Endothelial cell (in vitro differentiated cells): ENCODE data around the gene GPN2. TPM values are rescaled to one million over a fixed set of nuclear protein-coding genes. Genes with fewer than 3 reads are reported as not detected.

Experiments
- DNase-seq: peaks from one replicate; pipeline ENCODE4 v3.0.0; 2021; ENCODE audit warnings: low spot score
- H3K27ac Mint-ChIP-seq: one replicate; pipeline ENCODE4 v1.8.0; 2021; ENCODE audit warnings: mixed read lengths, inconsistent platforms; ENCODE audit not compliant: unreplicated experiment
- H3K27me3 Mint-ChIP-seq: one replicate; pipeline ENCODE4 v1.8.0; 2021; ENCODE audit warnings: mild to moderate bottlenecking, moderate library complexity, mixed read lengths, inconsistent platforms; ENCODE audit not compliant: unreplicated experiment
- H3K36me3 Mint-ChIP-seq: one replicate; pipeline ENCODE4 v1.8.0; 2021; ENCODE audit warnings: mild to moderate bottlenecking, low read depth, mixed read lengths, inconsistent platforms; ENCODE audit not compliant: unreplicated experiment
- H3K4me1 Mint-ChIP-seq: one replicate; pipeline ENCODE4 v1.8.0; 2021; ENCODE audit warnings: mild to moderate bottlenecking, mixed read lengths, inconsistent platforms; ENCODE audit not compliant: unreplicated experiment
- H3K4me3 Mint-ChIP-seq: one replicate; pipeline ENCODE4 v1.8.0; 2021; ENCODE audit warnings: mild to moderate bottlenecking, mixed read lengths, inconsistent platforms; ENCODE audit not compliant: unreplicated experiment
- H3K9me3 Mint-ChIP-seq: one replicate; pipeline ENCODE4 v1.8.0; 2021; ENCODE audit warnings: mixed read lengths, inconsistent platforms; ENCODE audit not compliant: unreplicated experiment
- total RNA-seq: library from RNA; stranded (reverse); fragmentation: NEBNext Ultra II Directional; extraction: Animal tissue kit (Norgen Biotek cat#: 25700); gene quantifications from one replicate; pipeline ENCODE4 v1.2.1, GENCODE V29; 2021; ENCODE audit not compliant: unreplicated experiment
- TF ChIP-seq, protein P1 (sequence below): fragments of 200-600 bp; sonication (generic); IDR thresholded peaks from one replicate; pipeline ENCODE4 v1.5.0; 2021; ENCODE audit warnings: antibody characterized with exemption; ENCODE audit not compliant: unreplicated experiment

GPN2 gene
- total RNA-seq, 1 donor from 2014 or later, result 31.4 TPM

DNA sequence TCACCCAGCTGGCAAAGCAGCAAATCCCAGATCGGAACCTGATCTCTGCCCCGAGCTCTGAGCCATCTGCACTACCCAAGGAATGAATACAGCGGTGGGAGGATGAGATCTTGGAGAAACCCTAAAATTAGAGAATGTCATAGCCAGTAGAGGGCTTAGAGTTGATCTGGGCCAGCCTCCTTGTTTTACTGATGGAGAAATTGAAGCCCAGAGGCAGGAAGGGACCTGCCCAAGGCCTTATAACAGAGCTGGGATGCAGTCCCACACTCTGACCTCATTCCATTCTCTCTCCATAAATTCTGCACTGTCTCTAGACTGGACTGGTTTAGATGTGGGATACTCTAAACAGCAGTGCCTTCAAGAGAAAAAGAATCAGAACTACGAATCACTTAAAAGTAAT lies 31.9 kb downstream of the GPN2 start:
- H3K27ac Mint-ChIP-seq, result no peak overlapping the region
- H3K9me3 Mint-ChIP-seq, result no peaks in the 10 kb centered on the region
- H3K4me3 Mint-ChIP-seq, result no peak overlapping the region
- no peak for DNase-seq
- no peaks in the 10 kb centered on the region for H3K4me1 Mint-ChIP-seq
- TF ChIP-seq, protein P1, sequence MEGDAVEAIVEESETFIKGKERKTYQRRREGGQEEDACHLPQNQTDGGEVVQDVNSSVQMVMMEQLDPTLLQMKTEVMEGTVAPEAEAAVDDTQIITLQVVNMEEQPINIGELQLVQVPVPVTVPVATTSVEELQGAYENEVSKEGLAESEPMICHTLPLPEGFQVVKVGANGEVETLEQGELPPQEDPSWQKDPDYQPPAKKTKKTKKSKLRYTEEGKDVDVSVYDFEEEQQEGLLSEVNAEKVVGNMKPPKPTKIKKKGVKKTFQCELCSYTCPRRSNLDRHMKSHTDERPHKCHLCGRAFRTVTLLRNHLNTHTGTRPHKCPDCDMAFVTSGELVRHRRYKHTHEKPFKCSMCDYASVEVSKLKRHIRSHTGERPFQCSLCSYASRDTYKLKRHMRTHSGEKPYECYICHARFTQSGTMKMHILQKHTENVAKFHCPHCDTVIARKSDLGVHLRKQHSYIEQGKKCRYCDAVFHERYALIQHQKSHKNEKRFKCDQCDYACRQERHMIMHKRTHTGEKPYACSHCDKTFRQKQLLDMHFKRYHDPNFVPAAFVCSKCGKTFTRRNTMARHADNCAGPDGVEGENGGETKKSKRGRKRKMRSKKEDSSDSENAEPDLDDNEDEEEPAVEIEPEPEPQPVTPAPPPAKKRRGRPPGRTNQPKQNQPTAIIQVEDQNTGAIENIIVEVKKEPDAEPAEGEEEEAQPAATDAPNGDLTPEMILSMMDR, result no peak
- H3K27me3 Mint-ChIP-seq, result peaks cover 11% of the 10 kb centered on the region
- peaks cover 7% of the 10 kb centered on the region for H3K36me3 Mint-ChIP-seq

DNA sequence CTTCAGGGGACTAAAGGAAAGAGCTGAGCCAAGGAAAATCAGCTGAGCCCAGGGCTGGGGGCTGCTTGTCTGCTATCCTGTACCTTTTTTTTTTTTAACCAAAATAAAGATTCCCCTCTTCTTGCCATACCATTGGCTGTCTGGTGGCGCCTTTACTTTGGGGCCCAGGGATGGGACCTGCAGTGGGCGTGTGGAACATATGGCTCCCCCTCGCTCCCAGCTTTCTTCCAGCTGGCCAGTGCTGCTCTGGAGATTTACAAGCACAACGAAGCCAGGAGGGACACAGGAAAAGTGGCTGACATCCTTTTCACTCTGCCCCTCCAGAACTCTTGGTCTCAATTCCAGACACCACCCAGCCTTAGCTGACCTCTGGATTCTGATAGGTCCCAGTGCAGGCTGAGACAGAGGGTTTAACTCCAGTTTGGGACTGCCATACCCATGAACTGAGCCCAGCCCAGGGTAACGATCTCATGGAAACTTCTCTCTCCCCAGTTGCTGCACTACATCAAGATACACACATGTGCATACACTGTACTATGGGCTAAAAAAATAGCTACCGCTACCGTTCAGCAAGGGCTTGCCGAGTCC lies 32.5 kb downstream of the GPN2 start:
- H3K9me3 Mint-ChIP-seq, result no peaks in the 10 kb centered on the region
- H3K4me1 Mint-ChIP-seq, result no peaks in the 10 kb centered on the region
- peaks cover 11% of the 10 kb centered on the region for H3K27me3 Mint-ChIP-seq
- DNase-seq, result no peak
- H3K4me3 Mint-ChIP-seq, result no peak overlapping the region
- no peak overlapping the region for H3K27ac Mint-ChIP-seq
- TF ChIP-seq, protein P1, result no peak
- peaks cover 7% of the 10 kb centered on the region for H3K36me3 Mint-ChIP-seq

DNA sequence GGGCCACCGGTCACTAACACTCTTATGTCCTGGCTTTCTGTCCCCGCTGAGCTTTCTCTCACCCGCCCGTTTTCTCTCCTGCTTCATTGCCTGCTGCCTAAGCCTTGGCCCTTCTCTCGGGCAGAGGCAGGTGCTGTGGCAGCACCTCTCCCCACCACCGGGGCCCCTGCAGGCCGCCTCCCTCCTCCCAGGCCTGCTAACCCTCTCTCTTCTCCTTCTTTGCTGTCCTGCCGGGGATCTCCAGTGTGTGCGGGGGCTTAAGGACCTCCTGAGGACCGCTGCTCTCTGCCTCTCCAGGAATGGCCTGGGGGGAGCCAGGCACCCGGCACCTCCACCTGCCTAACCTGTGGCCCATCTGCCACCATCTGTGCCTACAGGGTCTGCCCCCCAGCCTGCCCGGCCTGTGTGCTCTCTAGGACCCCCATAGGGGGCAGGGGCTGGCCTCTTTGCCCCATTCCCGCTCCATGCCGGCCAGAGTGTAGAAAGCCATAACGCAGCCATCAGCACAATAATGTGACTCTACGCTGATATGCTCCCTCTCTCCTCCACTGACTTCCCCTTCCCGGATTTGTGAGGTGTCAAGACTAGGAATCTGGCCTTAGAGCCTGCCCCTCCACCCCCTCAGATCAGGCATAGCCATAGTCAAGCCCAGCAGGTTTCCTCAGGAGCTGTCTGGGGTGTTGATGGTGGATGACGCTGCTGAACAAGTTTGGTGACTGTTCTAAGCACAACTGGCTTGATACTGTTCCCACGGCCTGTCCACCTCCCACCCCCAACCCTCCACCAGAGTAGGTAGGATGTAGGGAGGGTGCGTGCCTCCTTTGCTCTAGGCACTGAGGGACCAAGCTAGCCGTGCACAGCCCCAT lies 33.2 kb downstream of the GPN2 start:
- Mint-ChIP-seq H3K27ac (no peak overlapping the region), H3K36me3 (peaks cover 14% of the 10 kb centered on the region)

DNA sequence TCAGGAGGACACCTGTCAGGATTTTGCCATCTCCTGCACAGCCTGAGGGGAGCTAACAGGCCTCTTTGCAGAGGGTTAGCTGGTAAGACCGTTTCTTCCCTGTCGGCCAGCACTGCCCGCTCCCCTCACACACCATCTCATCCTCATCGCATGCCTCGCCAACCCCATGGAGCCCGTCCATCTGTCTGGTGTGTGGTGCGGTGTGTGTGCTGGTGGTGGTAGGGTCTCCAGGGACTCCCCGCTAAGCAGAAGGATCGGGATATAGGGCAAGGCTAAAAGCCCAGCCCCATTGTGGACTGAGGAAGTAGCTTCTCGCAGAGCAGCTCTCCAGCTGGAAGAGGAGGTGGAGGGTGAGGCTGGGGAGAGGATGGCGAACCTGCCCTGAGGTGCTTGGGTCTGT lies 33.9 kb downstream of the GPN2 start:
- Mint-ChIP-seq H3K4me1 (no peaks in the 10 kb centered on the region), H3K27ac (no peak overlapping the region)
- no peak for DNase-seq

More for the DNA sequence above, 33.2 kb downstream of the GPN2 start:
- Mint-ChIP-seq H3K27me3 (peaks cover 9% of the 10 kb centered on the region), H3K4me3 (no peak overlapping the region), H3K9me3 (no peaks in the 10 kb centered on the region), H3K4me1 (no peaks in the 10 kb centered on the region)
- DNase-seq, result no peak
- TF ChIP-seq, protein P1, result no peak

More for the DNA sequence above, 33.9 kb downstream of the GPN2 start:
- H3K4me3 Mint-ChIP-seq, result no peak overlapping the region
- H3K9me3 Mint-ChIP-seq, result no peaks in the 10 kb centered on the region
- TF ChIP-seq, protein P1, result no peak
- H3K36me3 Mint-ChIP-seq, result peaks cover 17% of the 10 kb centered on the region
- H3K27me3 Mint-ChIP-seq, result peaks cover 9% of the 10 kb centered on the region
